ENCODE results near the gene MUS81. TPM values are rescaled to one million over a fixed set of nuclear protein-coding genes. Genes with fewer than 3 reads are reported as not detected.
A peak's percentile ranks its signal among the peaks of the same experiment; 100 is the strongest.

The MUS81 gene
- total and polyA plus RNA-seq, 2 of the 13 experiments (the other 11 are each of a cell fraction or from before 2014, with no cell fraction given), result 25.6 to 30.2 TPM

DNA sequence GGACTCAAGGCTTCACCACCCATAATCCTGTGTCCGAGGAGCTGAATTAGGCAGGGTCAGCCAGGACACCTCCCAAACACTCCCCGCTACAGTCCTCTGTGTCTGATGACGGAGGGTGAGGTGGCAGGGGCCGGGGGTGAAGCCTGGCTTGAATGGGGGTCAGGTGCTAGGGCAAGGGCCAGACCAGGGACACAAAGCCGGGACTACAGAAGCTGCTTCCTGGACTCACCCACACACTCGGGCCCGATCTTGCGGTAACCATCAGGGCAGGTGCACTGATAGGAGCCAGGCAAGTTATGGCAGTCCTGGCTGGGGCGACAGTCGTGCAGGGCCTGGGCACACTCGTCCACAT lies 10.1 kb downstream of the MUS81 start (continued):
- TF ChIP-seq, protein P1, sequence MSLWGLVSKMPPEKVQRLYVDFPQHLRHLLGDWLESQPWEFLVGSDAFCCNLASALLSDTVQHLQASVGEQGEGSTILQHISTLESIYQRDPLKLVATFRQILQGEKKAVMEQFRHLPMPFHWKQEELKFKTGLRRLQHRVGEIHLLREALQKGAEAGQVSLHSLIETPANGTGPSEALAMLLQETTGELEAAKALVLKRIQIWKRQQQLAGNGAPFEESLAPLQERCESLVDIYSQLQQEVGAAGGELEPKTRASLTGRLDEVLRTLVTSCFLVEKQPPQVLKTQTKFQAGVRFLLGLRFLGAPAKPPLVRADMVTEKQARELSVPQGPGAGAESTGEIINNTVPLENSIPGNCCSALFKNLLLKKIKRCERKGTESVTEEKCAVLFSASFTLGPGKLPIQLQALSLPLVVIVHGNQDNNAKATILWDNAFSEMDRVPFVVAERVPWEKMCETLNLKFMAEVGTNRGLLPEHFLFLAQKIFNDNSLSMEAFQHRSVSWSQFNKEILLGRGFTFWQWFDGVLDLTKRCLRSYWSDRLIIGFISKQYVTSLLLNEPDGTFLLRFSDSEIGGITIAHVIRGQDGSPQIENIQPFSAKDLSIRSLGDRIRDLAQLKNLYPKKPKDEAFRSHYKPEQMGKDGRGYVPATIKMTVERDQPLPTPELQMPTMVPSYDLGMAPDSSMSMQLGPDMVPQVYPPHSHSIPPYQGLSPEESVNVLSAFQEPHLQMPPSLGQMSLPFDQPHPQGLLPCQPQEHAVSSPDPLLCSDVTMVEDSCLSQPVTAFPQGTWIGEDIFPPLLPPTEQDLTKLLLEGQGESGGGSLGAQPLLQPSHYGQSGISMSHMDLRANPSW (CRISPR knock-in tag; IDR thresholded peaks at IDR 0.05; ENCODE audit: borderline replicate concordance), result no peak
- TF ChIP-seq ZNF530 (CRISPR knock-in tag; IDR thresholded peaks at IDR 0.05; ENCODE audit: low read depth), result no peak

DNA sequence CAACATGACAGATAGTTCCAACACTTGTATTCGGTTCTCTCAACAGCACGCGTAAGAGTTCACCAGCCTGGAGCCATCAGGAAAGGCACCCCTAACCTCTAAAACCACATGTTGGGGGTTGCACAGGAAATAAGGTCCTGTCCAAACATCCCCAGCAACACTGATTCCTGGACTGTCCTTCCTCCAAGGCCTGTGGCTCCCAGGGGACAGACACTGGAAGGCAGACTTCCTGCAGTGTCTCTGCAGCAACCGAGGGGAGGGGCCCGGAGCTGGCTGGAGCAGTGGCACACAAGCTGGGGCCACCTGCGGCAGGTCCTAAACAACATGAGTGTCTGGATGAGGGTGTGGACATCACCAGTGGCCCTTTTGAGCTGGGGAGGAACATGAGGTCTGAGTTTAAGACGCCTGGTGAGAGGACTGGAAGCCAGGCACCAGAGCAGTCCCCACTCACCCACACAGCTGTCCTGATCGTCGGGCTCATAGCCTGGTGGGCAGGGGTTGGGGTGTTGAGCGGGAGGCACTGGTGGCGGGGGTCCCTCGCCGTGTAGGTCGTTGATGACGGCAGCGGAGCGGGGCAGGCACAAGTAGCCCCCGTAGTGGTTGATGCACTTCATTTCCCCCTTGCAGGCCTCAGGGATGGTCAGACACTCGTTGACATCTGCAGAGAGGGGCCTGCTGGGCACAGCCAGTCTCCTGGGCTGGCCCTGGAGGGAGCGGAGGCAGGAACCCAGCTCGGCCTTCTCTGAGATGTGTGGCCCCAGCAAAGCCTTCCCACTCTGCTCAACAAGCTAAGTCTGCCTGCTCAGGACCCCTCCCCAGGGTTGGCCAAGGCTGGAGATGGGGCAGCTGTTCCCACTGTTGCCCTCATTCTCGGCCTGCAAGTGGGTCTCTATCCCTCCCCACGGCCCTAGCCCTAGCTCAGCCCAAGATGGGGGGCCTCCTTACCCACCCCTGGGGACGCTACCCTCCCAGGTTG lies 10.8 kb downstream of the MUS81 start:
- no peak for DNase-seq (ENCODE audit: low spot score)
- no TSS peak for BruUV-seq (replicated peaks)
- no peaks in the 10 kb centered on the region; a peak in 1 of 5 replicates for H3K27me3 ChIP-seq (ENCODE audit: control insufficient read depth in 1 of 2, insufficient read depth in 2 of 2, low read length in 2 of 2)
- no peaks in the 10 kb centered on the region for H4K20me1 ChIP-seq (ENCODE audit: insufficient read depth, low read length)
- ATAC-seq, result peak; percentile 29
- peaks cover 0 to 10% of the 10 kb centered on the region in 2 experiments; a peak in 2 of 5 replicates for H3K36me3 ChIP-seq (replicated peaks in 1 of 2; ENCODE audit: control insufficient read depth in 1 of 2, insufficient read depth in 2 of 2, low read length in 2 of 2)
- TF ChIP-seq, protein P2, sequence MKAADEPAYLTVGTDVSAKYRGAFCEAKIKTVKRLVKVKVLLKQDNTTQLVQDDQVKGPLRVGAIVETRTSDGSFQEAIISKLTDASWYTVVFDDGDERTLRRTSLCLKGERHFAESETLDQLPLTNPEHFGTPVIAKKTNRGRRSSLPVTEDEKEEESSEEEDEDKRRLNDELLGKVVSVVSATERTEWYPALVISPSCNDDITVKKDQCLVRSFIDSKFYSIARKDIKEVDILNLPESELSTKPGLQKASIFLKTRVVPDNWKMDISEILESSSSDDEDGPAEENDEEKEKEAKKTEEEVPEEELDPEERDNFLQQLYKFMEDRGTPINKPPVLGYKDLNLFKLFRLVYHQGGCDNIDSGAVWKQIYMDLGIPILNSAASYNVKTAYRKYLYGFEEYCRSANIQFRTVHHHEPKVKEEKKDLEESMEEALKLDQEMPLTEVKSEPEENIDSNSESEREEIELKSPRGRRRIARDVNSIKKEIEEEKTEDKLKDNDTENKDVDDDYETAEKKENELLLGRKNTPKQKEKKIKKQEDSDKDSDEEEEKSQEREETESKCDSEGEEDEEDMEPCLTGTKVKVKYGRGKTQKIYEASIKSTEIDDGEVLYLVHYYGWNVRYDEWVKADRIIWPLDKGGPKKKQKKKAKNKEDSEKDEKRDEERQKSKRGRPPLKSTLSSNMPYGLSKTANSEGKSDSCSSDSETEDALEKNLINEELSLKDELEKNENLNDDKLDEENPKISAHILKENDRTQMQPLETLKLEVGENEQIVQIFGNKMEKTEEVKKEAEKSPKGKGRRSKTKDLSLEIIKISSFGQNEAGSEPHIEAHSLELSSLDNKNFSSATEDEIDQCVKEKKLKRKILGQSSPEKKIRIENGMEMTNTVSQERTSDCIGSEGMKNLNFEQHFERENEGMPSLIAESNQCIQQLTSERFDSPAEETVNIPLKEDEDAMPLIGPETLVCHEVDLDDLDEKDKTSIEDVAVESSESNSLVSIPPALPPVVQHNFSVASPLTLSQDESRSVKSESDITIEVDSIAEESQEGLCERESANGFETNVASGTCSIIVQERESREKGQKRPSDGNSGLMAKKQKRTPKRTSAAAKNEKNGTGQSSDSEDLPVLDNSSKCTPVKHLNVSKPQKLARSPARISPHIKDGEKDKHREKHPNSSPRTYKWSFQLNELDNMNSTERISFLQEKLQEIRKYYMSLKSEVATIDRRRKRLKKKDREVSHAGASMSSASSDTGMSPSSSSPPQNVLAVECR (CRISPR knock-in tag; IDR thresholded peaks at IDR 0.05; ENCODE audit: borderline replicate concordance), result no peak
- TF ChIP-seq, protein P3, sequence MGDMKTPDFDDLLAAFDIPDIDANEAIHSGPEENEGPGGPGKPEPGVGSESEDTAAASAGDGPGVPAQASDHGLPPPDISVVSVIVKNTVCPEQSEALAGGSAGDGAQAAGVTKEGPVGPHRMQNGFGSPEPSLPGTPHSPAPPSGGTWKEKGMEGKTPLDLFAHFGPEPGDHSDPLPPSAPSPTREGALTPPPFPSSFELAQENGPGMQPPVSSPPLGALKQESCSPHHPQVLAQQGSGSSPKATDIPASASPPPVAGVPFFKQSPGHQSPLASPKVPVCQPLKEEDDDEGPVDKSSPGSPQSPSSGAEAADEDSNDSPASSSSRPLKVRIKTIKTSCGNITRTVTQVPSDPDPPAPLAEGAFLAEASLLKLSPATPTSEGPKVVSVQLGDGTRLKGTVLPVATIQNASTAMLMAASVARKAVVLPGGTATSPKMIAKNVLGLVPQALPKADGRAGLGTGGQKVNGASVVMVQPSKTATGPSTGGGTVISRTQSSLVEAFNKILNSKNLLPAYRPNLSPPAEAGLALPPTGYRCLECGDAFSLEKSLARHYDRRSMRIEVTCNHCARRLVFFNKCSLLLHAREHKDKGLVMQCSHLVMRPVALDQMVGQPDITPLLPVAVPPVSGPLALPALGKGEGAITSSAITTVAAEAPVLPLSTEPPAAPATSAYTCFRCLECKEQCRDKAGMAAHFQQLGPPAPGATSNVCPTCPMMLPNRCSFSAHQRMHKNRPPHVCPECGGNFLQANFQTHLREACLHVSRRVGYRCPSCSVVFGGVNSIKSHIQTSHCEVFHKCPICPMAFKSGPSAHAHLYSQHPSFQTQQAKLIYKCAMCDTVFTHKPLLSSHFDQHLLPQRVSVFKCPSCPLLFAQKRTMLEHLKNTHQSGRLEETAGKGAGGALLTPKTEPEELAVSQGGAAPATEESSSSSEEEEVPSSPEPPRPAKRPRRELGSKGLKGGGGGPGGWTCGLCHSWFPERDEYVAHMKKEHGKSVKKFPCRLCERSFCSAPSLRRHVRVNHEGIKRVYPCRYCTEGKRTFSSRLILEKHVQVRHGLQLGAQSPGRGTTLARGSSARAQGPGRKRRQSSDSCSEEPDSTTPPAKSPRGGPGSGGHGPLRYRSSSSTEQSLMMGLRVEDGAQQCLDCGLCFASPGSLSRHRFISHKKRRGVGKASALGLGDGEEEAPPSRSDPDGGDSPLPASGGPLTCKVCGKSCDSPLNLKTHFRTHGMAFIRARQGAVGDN (CRISPR knock-in tag; IDR thresholded peaks at IDR 0.05), result peak; percentile 20
- TF ChIP-seq AGO1 (IDR thresholded peaks at IDR 0.05; ENCODE audit: low read depth, low read length, poor library complexity, severe bottlenecking) (no peak), SAP130 (CRISPR knock-in tag; IDR thresholded peaks at IDR 0.05; ENCODE audit: low read depth) (peak; percentile 19; the same call in 1 of the 2 replicates)
- H3K9ac ChIP-seq (ENCODE audit: insufficient read depth, low read depth, low read length), result peak overlapping the region; percentile 69; the same call in 1 of the 2 replicates
- ChIA-PET POLR2A (interaction anchor here (1.0 to 8.9 kb wide), 6 partner anchors 12 to 132 kb away, joined by 3 to 81 read pairs (median 4); partner anchors contain the start of genes CCDC85B, CFL1, FIBP and MUS81), CTCF (ENCODE audit: low intra/inter-chr PET ratio, low total read pairs) (no interaction called here)
- H3K27ac ChIP-seq (ENCODE audit: extremely low read length, insufficient read depth, low read length), result no peak overlapping the region
- peak overlapping the region; percentile 71 for H3K4me2 ChIP-seq (ENCODE audit: low read depth, low read length)
- peaks cover 22% of the 10 kb centered on the region for H3K4me1 ChIP-seq (ENCODE audit: insufficient read depth, low read length)
- intact Hi-C loops (cut with micrococcal nuclease; ENCODE audit: unreplicated experiment) (no loop called here), in situ Hi-C loops (cut with HindIII; ENCODE audit: extremely low pct_ligation_motif_present, low pct_unique_long_range_greater_than_20kb) (no loop called here)
- FAIRE-seq, result no peak
- H3K9me3 ChIP-seq (ENCODE audit: low read length), result no peaks in the 10 kb centered on the region
- H2AFZ ChIP-seq (ENCODE audit: low read length), result no peak overlapping the region
- H3K4me3 ChIP-seq (replicated peaks in 1 of 3; ENCODE audit: insufficient read depth in 1 of 3, low read depth in 2 of 3, low read length in 3 of 3), result peak overlapping the region in 1 of 3 experiments; percentile 73; a peak in 2 of 6 replicates
- 39% methylated on average over 8 of the region's 24 CpGs for WGBS (ENCODE audit: low lambda C conversion rate)
- no peaks in the 10 kb centered on the region for H3K79me2 ChIP-seq (ENCODE audit: insufficient read depth, low read length)

All from HepG2 (cell line).